COLO829 (cell line): ENCODE data around the gene ATG5.

ENCODE experiments used
- DNase-seq: peaks from one replicate; pipeline ENCODE4 v3.0.0; 2012; ENCODE audit warnings: low spot score

ATG5 gene

GRCh38 chr6:106325336-106326178 is at the start of gene ATG5:
TSS of gene ATG5 (minus strand) at chr6:106325760. CDS start at chr6:106316208, 9,552 bp downstream.
- DNase-seq = peak; percentile 99

- no peak for DNase-seq
These were observed 48.1 kb upstream of the ATG5 start for GRCh38 chr6:106373502-106374239.

- DNase-seq = no peak
These were observed 47.4 kb upstream of the ATG5 start for GRCh38 chr6:106372838-106373501.

- DNase-seq = no peak
These were observed 45.1 kb upstream of the ATG5 start for GRCh38 chr6:106370639-106371038.

GRCh38 chr6:106369739-106370138 is 44.2 kb upstream of the ATG5 start:
- DNase-seq = no peak

GRCh38 chr6:106363401-106364138 is 38.0 kb upstream of the ATG5 start:
- no peak for DNase-seq

- DNase-seq = no peak
These were observed 35.5 kb upstream of the ATG5 start for GRCh38 chr6:106360989-106361430.

- DNase-seq = peak; percentile 50
These were observed 34.9 kb upstream of the ATG5 start, which contains the start of gene CRYBG1 for GRCh38 chr6:106360410-106360988. TSS of gene CRYBG1 (plus strand) at chr6:106360717. CDS start at chr6:106360909, 192 bp downstream.

GRCh38 chr6:106359959-106360409 is 34.4 kb upstream of the ATG5 start:
- no peak for DNase-seq

GRCh38 chr6:106356378-106356777 is 30.8 kb upstream of the ATG5 start:
- DNase-seq = no peak

GRCh38 chr6:106347219-106347618 is 21.7 kb upstream of the ATG5 start:
- no peak for DNase-seq

- peak; percentile 89 for DNase-seq
These were observed 13.9 kb upstream of the ATG5 start for GRCh38 chr6:106339334-106340029.

GRCh38 chr6:106334646-106335448 is 9.3 kb upstream of the ATG5 start:
- DNase-seq = peak; percentile 28

- DNase-seq = no peak
These were observed 729 bp downstream of the ATG5 start for GRCh38 chr6:106324726-106325335.

GRCh38 chr6:106321940-106322339 is 3.6 kb downstream of the ATG5 start:
- DNase-seq = no peak

- DNase-seq = no peak
These were observed 6.7 kb downstream of the ATG5 start for GRCh38 chr6:106318851-106319250.

- DNase-seq = no peak
These were observed 7.5 kb downstream of the ATG5 start for GRCh38 chr6:106318061-106318460.

GRCh38 chr6:106316375-106316766 is 9.2 kb downstream of the ATG5 start:
- DNase-seq = no peak

- DNase-seq = peak; percentile 72
These were observed 9.7 kb downstream of the ATG5 start for GRCh38 chr6:106315765-106316374.
